ENCODE data around the gene VWF. TPM values are rescaled to one million over a fixed set of nuclear protein-coding genes. Genes with fewer than 3 reads are reported as not detected.

VWF gene
- total RNA-seq, 1 experiment from 2014 or later, result not detected

DNA sequence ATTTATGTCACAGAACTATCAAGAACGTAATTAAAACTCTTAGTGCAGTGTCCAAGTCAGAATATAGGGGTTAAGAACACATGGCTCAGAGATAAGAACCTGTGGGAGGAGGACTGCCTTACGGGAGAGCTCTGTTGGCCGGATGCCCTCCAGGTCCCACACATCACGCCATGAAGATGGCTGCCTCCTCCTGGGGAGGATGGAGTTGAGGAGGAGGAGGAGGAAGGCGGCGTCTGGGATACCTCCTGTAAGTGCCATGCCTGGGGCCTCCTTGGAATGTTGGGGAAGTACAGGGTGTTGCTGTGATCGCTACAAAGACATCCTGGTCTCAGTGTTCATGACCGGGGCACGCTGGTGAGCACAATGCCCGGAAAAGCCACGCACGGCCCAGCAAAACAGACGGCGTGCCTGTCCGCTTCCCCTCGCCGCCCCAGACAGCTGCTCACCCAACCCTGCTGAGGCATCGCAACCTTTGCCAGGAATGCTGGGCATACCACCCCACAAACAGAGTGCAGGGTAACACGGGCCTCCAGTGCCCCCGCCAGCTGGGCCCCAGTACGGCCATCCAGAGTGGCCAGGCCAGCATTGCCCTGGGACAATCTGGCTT is 47.0 kb upstream of the VWF start:
- intact Hi-C loops (cut with micrococcal nuclease), result no loop called here
- Histone ChIP-seq H3K4me1 (ENCODE audit: insufficient read depth, low read length) (peaks cover 21% of the 10 kb centered on the region), H3K9me3 (ENCODE audit: low read length) (no peaks in the 10 kb centered on the region), H3K9ac (ENCODE audit: low read length) (no peak overlapping the region), H3K27ac (ENCODE audit: low read length) (no peak overlapping the region), H3K4me3 (ENCODE audit: low read length) (no peak overlapping the region), H3K9me2 (replicated peaks; ENCODE audit: low read length) (no peaks in the 10 kb centered on the region), H4K20me1 (ENCODE audit: low read length) (no peaks in the 10 kb centered on the region), H3K4me2 (ENCODE audit: low read length) (no peak overlapping the region), H3K79me2 (ENCODE audit: low read length) (no peaks in the 10 kb centered on the region), H2AFZ (ENCODE audit: low read length) (no peak overlapping the region), H3K27me3 (ENCODE audit: low read length) (no peaks in the 10 kb centered on the region), H3F3A (ENCODE audit: low read length, unreplicated experiment) (peaks cover 4% of the 10 kb centered on the region), H3K36me3 (ENCODE audit: low read depth, low read length) (no peaks in the 10 kb centered on the region)
- POLR2A ChIA-PET (ENCODE audit: unreplicated experiment), result no interaction called here
- DNase-seq, result no peak
- TF ChIP-seq, protein P1, sequence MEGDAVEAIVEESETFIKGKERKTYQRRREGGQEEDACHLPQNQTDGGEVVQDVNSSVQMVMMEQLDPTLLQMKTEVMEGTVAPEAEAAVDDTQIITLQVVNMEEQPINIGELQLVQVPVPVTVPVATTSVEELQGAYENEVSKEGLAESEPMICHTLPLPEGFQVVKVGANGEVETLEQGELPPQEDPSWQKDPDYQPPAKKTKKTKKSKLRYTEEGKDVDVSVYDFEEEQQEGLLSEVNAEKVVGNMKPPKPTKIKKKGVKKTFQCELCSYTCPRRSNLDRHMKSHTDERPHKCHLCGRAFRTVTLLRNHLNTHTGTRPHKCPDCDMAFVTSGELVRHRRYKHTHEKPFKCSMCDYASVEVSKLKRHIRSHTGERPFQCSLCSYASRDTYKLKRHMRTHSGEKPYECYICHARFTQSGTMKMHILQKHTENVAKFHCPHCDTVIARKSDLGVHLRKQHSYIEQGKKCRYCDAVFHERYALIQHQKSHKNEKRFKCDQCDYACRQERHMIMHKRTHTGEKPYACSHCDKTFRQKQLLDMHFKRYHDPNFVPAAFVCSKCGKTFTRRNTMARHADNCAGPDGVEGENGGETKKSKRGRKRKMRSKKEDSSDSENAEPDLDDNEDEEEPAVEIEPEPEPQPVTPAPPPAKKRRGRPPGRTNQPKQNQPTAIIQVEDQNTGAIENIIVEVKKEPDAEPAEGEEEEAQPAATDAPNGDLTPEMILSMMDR (conservative IDR thresholded peaks at IDR 0.05; ENCODE audit: low read depth, low read length), result no peak
- no TSS peak for BruUV-seq (replicated peaks)
- ATAC-seq, result no peak
- CTCF ChIA-PET, result no interaction called here

DNA sequence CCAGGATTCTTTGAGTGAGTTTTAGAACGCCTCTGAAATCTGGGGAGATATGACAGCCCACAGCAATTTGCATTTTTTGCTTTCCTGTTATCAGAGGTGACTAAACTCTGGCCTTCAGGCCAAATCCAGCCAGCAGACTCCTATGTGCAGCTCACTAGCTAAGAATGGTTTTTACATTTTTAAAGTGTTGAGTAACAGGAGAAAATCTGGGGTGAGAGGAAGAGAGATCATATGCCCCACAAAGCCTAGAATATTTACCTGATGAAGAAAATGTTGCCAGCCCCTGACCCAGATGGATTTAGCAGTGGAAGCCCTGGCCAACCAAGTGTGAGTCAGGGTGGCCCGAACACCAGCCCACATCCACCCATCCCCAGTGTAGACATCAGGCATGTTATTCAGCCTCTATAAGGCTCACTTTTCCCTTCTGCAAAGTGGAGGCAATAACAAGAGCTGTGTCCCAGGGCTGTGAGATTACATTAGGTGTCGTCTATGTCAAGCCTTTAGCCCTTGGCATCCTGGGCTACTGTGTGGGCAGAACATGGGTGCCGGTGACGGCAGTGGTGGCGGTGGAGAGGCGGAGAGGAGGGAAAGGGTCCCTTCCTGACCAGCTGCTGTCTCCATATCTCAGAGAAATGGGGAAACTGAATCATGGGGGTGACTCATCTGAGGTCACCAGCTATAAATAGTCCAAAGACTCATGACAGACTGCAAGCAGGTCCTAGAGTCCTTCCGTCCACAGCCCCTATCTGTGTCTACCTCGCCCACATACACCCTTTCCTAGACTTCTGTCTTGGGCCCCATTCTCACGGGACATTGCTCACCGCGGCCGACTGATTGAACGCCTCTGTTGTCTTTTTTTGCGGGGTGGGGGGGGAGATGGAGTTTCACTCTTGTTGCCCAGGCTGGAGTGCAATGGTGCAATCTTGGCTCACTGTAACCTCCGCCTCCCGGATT is 43.1 kb upstream of the VWF start:
- ATAC-seq (peak; percentile 92), DNase-seq (peak; percentile 88)
- peaks cover 4% of the 10 kb centered on the region for H3F3A ChIP-seq (ENCODE audit: low read length, unreplicated experiment)
- POLR2A ChIA-PET (ENCODE audit: unreplicated experiment), result no interaction called here
- intact Hi-C loops (cut with micrococcal nuclease), result no loop called here
- BruUV-seq (replicated peaks), result no TSS peak
- no peaks in the 10 kb centered on the region for H4K20me1 ChIP-seq (ENCODE audit: low read length)
- peak overlapping the region; percentile 49 for H2AFZ ChIP-seq (ENCODE audit: low read length)
- H3K9ac ChIP-seq (ENCODE audit: low read length), result peak overlapping the region; percentile 57
- no peaks in the 10 kb centered on the region for H3K36me3 ChIP-seq (ENCODE audit: low read depth, low read length)
- no peaks in the 10 kb centered on the region for H3K27me3 ChIP-seq (ENCODE audit: low read length)
- H3K27ac ChIP-seq (ENCODE audit: low read length), result peak overlapping the region; percentile 88
- CTCF ChIA-PET, result no interaction called here
- H3K79me2 ChIP-seq (ENCODE audit: low read length), result no peaks in the 10 kb centered on the region
- TF ChIP-seq EZH2phosphoT487 (IDR thresholded peaks at IDR 0.05; ENCODE audit: borderline replicate concordance, low read length) (no peak), EZH2 (IDR thresholded peaks at IDR 0.05; ENCODE audit: low read length, unreplicated experiment) (no peak)
- TF ChIP-seq, protein P1 (conservative IDR thresholded peaks at IDR 0.05; ENCODE audit: low read depth, low read length), result no peak
- H3K9me3 ChIP-seq (ENCODE audit: low read length), result no peaks in the 10 kb centered on the region
- H3K4me1 ChIP-seq (ENCODE audit: insufficient read depth, low read length), result peaks cover 21% of the 10 kb centered on the region
- H3K4me2 ChIP-seq (ENCODE audit: low read length), result peak overlapping the region; percentile 67
- no peaks in the 10 kb centered on the region for H3K9me2 ChIP-seq (replicated peaks; ENCODE audit: low read length)
- H3K4me3 ChIP-seq (ENCODE audit: low read length), result peak overlapping the region; percentile 18; the same call in 1 of the 2 replicates

DNA sequence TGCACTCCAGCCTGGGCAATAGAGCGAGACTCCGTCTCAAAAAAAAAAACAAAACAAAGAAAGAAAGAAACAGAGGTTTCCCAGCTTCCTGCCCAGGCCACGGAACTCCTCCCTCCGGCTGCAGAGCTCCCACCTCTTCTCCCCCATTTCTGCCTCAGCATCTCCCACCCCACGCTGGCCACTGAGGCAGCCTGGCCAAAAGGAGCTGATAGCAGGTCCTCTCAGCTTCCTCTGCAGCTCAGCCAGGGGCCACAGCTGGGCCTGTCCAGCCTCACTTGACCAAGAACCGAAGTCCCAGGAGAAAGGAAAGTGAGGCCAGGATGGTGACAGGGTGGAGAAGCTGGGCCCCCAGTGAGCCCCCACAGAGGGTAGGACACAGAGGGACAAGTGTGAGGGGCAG is 42.3 kb upstream of the VWF start:
- Histone ChIP-seq H3K9ac (ENCODE audit: low read length) (peak overlapping the region; percentile 57), H3K79me2 (ENCODE audit: low read length) (no peaks in the 10 kb centered on the region), H4K20me1 (ENCODE audit: low read length) (no peaks in the 10 kb centered on the region), H3K27ac (ENCODE audit: low read length) (peak overlapping the region; percentile 88), H3K4me1 (ENCODE audit: insufficient read depth, low read length) (peaks cover 21% of the 10 kb centered on the region), H2AFZ (ENCODE audit: low read length) (peak overlapping the region; percentile 49), H3F3A (ENCODE audit: low read length, unreplicated experiment) (peaks cover 4% of the 10 kb centered on the region), H3K27me3 (ENCODE audit: low read length) (no peaks in the 10 kb centered on the region), H3K4me3 (ENCODE audit: low read length) (peak overlapping the region; percentile 18; the same call in 1 of the 2 replicates), H3K4me2 (ENCODE audit: low read length) (peak overlapping the region; percentile 67), H3K36me3 (ENCODE audit: low read depth, low read length) (no peaks in the 10 kb centered on the region), H3K9me3 (ENCODE audit: low read length) (no peaks in the 10 kb centered on the region), H3K9me2 (replicated peaks; ENCODE audit: low read length) (no peaks in the 10 kb centered on the region)
- TF ChIP-seq EZH2phosphoT487 (IDR thresholded peaks at IDR 0.05; ENCODE audit: borderline replicate concordance, low read length) (no peak), EZH2 (IDR thresholded peaks at IDR 0.05; ENCODE audit: low read length, unreplicated experiment) (no peak)
- TF ChIP-seq, protein P1 (conservative IDR thresholded peaks at IDR 0.05; ENCODE audit: low read depth, low read length), result no peak
- ATAC-seq, result no peak
- no TSS peak for BruUV-seq (replicated peaks)
- DNase-seq, result no peak
- ChIA-PET CTCF (no interaction called here), POLR2A (ENCODE audit: unreplicated experiment) (no interaction called here)
- intact Hi-C loops (cut with micrococcal nuclease), result no loop called here

Measured in PC-3 (cell line).